ENCODE measurements around the gene ELK3. TPM values are rescaled to one million over a fixed set of nuclear protein-coding genes. Genes with fewer than 3 reads are reported as not detected.

The ELK3 gene
- polyA plus RNA-seq, 1 experiment: 31.2 TPM

GRCh38 chr12:96246926-96247505 lies 52.8 kb downstream of the ELK3 start:
- no peaks in the 10 kb centered on the region; the same call in 1 of the 2 replicates for H3K9me3 ChIP-seq (ENCODE audit: control insufficient read depth, insufficient read depth, low read length)
- H3K27me3 ChIP-seq (ENCODE audit: control insufficient read depth, insufficient read depth, low read length): no peaks in the 10 kb centered on the region
- peak overlapping the region; percentile 4 for H3K27ac ChIP-seq (ENCODE audit: low read depth, low read length)
- no peak for DNase-seq (ENCODE audit: low read depth, low spot score)
- no peak overlapping the region for H3K4me3 ChIP-seq (ENCODE audit: low read depth, low read length)
- ChIA-PET CTCF (interaction anchor here (0.6 kb wide), 1 partner anchor 205 kb away, joined by 3 read pairs; no protein-coding TSS in a partner anchor), POLR2A (no interaction called here)
- TF ChIP-seq, protein P1, sequence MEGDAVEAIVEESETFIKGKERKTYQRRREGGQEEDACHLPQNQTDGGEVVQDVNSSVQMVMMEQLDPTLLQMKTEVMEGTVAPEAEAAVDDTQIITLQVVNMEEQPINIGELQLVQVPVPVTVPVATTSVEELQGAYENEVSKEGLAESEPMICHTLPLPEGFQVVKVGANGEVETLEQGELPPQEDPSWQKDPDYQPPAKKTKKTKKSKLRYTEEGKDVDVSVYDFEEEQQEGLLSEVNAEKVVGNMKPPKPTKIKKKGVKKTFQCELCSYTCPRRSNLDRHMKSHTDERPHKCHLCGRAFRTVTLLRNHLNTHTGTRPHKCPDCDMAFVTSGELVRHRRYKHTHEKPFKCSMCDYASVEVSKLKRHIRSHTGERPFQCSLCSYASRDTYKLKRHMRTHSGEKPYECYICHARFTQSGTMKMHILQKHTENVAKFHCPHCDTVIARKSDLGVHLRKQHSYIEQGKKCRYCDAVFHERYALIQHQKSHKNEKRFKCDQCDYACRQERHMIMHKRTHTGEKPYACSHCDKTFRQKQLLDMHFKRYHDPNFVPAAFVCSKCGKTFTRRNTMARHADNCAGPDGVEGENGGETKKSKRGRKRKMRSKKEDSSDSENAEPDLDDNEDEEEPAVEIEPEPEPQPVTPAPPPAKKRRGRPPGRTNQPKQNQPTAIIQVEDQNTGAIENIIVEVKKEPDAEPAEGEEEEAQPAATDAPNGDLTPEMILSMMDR (IDR thresholded peaks at IDR 0.05; ENCODE audit: low read depth, low read length): no peak

DNA sequence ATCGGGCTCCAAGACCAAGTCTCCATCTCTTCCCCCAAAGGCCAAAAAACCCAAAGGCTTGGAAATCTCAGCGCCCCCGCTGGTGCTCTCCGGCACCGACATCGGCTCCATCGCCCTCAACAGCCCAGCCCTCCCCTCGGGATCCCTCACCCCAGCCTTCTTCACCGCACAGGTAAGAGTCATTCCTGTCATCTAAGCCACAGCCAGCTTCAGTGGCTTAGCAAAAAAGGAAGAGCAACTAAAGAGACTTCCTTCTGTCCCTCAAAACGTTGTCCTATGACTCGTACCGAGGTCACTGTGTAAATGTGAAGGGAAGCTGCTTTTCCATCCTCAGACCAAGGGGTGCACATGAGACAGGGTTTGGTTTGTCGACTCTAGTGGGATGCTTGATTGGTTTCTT lies 53.4 kb downstream of the ELK3 start:
- Histone ChIP-seq H3K4me3 (ENCODE audit: low read depth, low read length) (no peak overlapping the region), H3K9me3 (ENCODE audit: control insufficient read depth, insufficient read depth, low read length) (no peaks in the 10 kb centered on the region; the same call in 1 of the 2 replicates), H3K27me3 (ENCODE audit: control insufficient read depth, insufficient read depth, low read length) (no peaks in the 10 kb centered on the region), H3K27ac (ENCODE audit: low read depth, low read length) (peak overlapping the region; percentile 4)
- CTCF ChIA-PET: no interaction called here
- DNase-seq (ENCODE audit: low read depth, low spot score): no peak
- TF ChIP-seq, protein P1 (IDR thresholded peaks at IDR 0.05; ENCODE audit: low read depth, low read length): no peak
- POLR2A ChIA-PET: no interaction called here

DNA sequence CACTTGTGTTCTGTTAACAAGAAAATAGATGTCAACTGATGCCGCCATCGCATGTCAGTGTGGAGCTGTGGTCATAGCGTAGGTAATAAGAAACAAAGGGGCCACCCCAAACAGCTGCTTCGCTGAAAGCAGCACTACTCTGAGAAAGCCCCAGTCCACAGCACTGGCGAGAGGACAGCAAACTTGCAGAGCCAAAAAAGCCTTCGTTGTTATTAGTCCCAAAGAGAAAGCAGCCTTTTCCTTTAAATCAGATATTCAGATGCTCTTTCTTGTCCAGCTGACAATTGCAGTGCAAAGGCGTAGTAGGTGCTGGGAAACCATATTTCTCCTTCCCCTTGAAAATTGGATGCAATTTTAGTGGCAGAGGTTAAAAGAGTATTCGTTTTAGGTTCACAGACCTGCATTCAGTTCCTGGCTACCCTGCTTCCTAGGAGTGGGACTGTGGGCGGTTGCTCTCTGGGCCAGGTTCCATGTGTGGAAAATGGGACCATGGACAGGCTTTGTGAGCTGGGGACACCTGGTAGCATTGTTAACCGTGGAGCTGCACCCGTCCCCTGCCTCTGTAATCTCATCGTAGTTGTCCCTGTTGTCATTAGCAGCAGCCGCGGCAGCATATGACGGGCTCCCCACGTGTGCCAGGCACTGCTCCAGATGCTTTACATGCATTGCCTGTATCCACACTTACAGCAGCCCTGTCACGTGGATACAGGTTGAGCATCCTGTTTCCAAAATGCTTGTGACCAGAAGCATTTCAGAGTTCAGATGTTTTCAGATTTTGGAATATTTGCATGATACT lies 54.2 kb downstream of the ELK3 start:
- CTCF ChIA-PET: no interaction called here
- H3K27me3 ChIP-seq (ENCODE audit: control insufficient read depth, insufficient read depth, low read length): no peaks in the 10 kb centered on the region
- no peak for DNase-seq (ENCODE audit: low read depth, low spot score)
- POLR2A ChIA-PET: interaction anchor here (0.7 kb wide), 1 partner anchor 29 kb away, joined by 3 read pairs; no protein-coding TSS in a partner anchor
- peak overlapping the region; percentile 21 for H3K27ac ChIP-seq (ENCODE audit: low read depth, low read length)
- no peak overlapping the region for H3K4me3 ChIP-seq (ENCODE audit: low read depth, low read length)
- H3K9me3 ChIP-seq (ENCODE audit: control insufficient read depth, insufficient read depth, low read length): no peaks in the 10 kb centered on the region; the same call in 1 of the 2 replicates
- TF ChIP-seq, protein P1 (IDR thresholded peaks at IDR 0.05; ENCODE audit: low read depth, low read length): no peak

- DNase-seq (ENCODE audit: low read depth, low spot score): no peak
- H3K27me3 ChIP-seq (ENCODE audit: control insufficient read depth, insufficient read depth, low read length): no peaks in the 10 kb centered on the region
- no peak overlapping the region for H3K4me3 ChIP-seq (ENCODE audit: low read depth, low read length)
- H3K27ac ChIP-seq (ENCODE audit: low read depth, low read length): peak overlapping the region; percentile 39
- TF ChIP-seq, protein P1 (IDR thresholded peaks at IDR 0.05; ENCODE audit: low read depth, low read length): no peak
- H3K9me3 ChIP-seq (ENCODE audit: control insufficient read depth, insufficient read depth, low read length): no peaks in the 10 kb centered on the region; the same call in 1 of the 2 replicates
- POLR2A ChIA-PET: interaction anchor here (0.7 kb wide), 1 partner anchor 30 kb away, joined by 3 read pairs; no protein-coding TSS in a partner anchor
- CTCF ChIA-PET: no interaction called here
Measured at GRCh38 chr12:96249196-96250118, 55.3 kb downstream of the ELK3 start.

All from AG04450 (cell line).